ENCODE measurements around the gene RASD2.

RASD2 gene

DNA sequence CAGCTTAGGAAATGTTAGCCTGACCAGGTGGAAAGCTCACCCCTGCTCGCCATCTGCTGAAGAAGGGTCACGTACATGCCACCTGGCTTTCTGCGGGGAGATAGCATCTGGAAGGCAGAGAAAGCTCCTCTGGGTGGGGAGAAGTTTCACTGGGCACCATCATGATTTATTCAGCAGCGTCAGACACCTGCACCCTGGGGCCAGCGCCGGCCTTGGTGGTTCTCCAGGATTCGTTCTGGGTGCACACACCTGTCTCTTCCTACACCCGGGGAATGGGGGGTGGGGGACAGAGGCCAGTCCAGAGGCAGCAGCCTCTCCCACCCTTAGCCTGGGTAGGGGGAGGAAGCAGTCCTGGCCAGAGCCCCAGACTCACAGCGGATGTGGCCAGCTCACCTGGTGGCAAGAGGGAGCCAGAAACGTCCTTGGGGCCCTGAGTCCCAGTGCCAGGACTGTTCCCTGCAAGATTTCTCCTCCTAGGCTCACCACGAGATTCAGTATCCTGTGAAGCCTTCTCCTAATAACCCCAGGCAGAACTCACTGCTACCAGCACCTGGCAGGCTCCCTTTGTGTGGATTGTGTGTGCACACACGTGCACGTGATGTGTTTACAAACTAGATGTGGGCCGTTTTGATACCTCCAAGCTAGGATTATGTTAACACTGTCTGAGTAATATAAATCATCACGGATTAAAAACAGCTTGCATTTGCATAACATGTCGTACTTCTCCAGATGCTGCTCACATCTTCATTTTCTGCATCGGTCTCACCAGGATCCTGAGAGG, 17.3 kb upstream of the RASD2 start:
- H3K4me1 ChIP-seq (ENCODE audit: control insufficient read depth in 1 of 2, insufficient read depth in 2 of 2, low read length in 2 of 2): no peaks in the 10 kb centered on the region
- no peak overlapping the region for H3K4ac ChIP-seq (ENCODE audit: low read depth, low read length)
- H3K23ac ChIP-seq (ENCODE audit: low read length): no peak overlapping the region
- peaks cover 3% of the 10 kb centered on the region for H3K9me3 ChIP-seq (ENCODE audit: insufficient read depth, low read depth, low read length)
- no CpG with 5 or more reads among the region's 17 CpGs for whole genome bisulfite sequencing (ENCODE audit: extremely low coverage, insufficient coverage, insufficient read length)
- H3K14ac ChIP-seq (ENCODE audit: low read length): no peak overlapping the region
- no peaks in the 10 kb centered on the region for H3K79me1 ChIP-seq (ENCODE audit: low read length)
- DNase-seq: no peak
- H3K79me2 ChIP-seq (ENCODE audit: control insufficient read depth, insufficient read depth, low read length, poor library complexity): no peaks in the 10 kb centered on the region
- H3K27me3 ChIP-seq (ENCODE audit: insufficient read depth, low read length): no peaks in the 10 kb centered on the region
- H4K8ac ChIP-seq (ENCODE audit: low read depth, low read length): no peak overlapping the region
- H2BK120ac ChIP-seq (ENCODE audit: insufficient read depth, low read length, poor library complexity): no peak overlapping the region
- H2BK12ac ChIP-seq (ENCODE audit: low read length): no peak overlapping the region
- no peak overlapping the region for H4K91ac ChIP-seq (ENCODE audit: low read depth, low read length)
- no peak overlapping the region for H3K27ac ChIP-seq (ENCODE audit: low read depth, low read length)
- no peak overlapping the region for H3K18ac ChIP-seq (ENCODE audit: low read length)
- H3K36me3 ChIP-seq (ENCODE audit: control insufficient read depth in 1 of 2, insufficient read depth in 2 of 2, low read length in 2 of 2): no peaks in the 10 kb centered on the region
- no peak overlapping the region for H2AFZ ChIP-seq (ENCODE audit: insufficient read depth, low read length, poor library complexity)
- no peak overlapping the region for H3K4me2 ChIP-seq (ENCODE audit: low read length)
- no peak overlapping the region for H3K4me3 ChIP-seq (ENCODE audit: low read depth, low read length)
- no peak overlapping the region for H4K12ac ChIP-seq (ENCODE audit: low read depth, low read length)
- no peak overlapping the region for H2AK5ac ChIP-seq (ENCODE audit: low read length)
- no peak overlapping the region for H2BK5ac ChIP-seq (ENCODE audit: low read depth, low read length, poor library complexity)
- H3K9ac ChIP-seq (ENCODE audit: low read length): no peak overlapping the region

DNA sequence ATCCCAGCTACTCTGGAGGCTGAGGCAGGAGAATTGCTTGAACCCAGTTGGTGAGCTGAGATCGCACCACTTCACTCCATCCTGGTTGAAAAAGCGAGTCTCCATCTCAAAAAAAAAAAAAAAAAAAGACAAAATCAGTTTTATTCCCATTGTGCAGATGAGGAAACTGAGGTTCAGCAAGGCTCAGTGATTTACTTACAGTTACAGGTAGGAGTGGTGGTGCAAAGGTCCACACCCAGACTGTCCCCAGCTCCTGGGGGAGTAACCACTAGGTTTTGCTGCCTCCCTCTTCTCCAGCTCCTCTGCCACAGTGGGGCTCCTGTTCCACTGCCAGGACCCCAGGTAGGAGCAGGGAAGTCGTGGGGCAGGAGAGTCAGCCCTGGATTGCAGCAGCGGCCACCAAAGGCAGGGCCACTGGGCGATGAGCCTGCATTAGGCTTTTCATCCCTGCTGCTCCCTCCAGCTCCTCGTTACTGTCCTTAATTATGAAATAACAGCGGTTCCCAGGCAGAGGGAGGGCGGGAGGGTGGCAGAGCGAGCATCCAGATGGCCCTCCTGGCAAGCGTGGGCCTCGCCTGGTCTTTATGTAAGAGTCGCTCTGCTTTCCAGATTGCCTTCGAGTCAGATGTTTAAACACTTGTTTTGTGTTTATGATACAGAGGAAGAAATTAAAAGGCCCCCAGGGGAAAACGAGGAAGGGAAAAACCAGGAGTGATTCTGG, 15.5 kb upstream of the RASD2 start:
- H3K4me2 ChIP-seq (ENCODE audit: low read length): no peak overlapping the region
- no peak overlapping the region for H3K14ac ChIP-seq (ENCODE audit: low read length)
- no peak overlapping the region for H4K8ac ChIP-seq (ENCODE audit: low read depth, low read length)
- no peaks in the 10 kb centered on the region for H3K9me3 ChIP-seq (ENCODE audit: insufficient read depth, low read depth, low read length)
- no peak overlapping the region for H2BK120ac ChIP-seq (ENCODE audit: insufficient read depth, low read length, poor library complexity)
- no peak overlapping the region for H3K9ac ChIP-seq (ENCODE audit: low read length)
- no peak overlapping the region for H2BK5ac ChIP-seq (ENCODE audit: low read depth, low read length, poor library complexity)
- no peak overlapping the region for H3K18ac ChIP-seq (ENCODE audit: low read length)
- H3K79me2 ChIP-seq (ENCODE audit: control insufficient read depth, insufficient read depth, low read length, poor library complexity): no peaks in the 10 kb centered on the region
- no peak overlapping the region for H4K91ac ChIP-seq (ENCODE audit: low read depth, low read length)
- no peak overlapping the region for H3K27ac ChIP-seq (ENCODE audit: low read depth, low read length)
- no peaks in the 10 kb centered on the region for H3K4me1 ChIP-seq (ENCODE audit: control insufficient read depth in 1 of 2, insufficient read depth in 2 of 2, low read length in 2 of 2)
- no peaks in the 10 kb centered on the region for H3K79me1 ChIP-seq (ENCODE audit: low read length)
- no peak for DNase-seq
- no peak overlapping the region for H3K4me3 ChIP-seq (ENCODE audit: low read depth, low read length)
- no peaks in the 10 kb centered on the region for H3K36me3 ChIP-seq (ENCODE audit: control insufficient read depth in 1 of 2, insufficient read depth in 2 of 2, low read length in 2 of 2)
- H2AK5ac ChIP-seq (ENCODE audit: low read length): no peak overlapping the region
- WGBS (ENCODE audit: extremely low coverage, insufficient coverage, insufficient read length): no CpG with 5 or more reads among the region's 14 CpGs
- no peaks in the 10 kb centered on the region for H3K27me3 ChIP-seq (ENCODE audit: insufficient read depth, low read length)
- H2AFZ ChIP-seq (ENCODE audit: insufficient read depth, low read length, poor library complexity): no peak overlapping the region
- no peak overlapping the region for H2BK12ac ChIP-seq (ENCODE audit: low read length)
- no peak overlapping the region for H3K23ac ChIP-seq (ENCODE audit: low read length)
- H4K12ac ChIP-seq (ENCODE audit: low read depth, low read length): no peak overlapping the region
- no peak overlapping the region for H3K4ac ChIP-seq (ENCODE audit: low read depth, low read length)

DNA sequence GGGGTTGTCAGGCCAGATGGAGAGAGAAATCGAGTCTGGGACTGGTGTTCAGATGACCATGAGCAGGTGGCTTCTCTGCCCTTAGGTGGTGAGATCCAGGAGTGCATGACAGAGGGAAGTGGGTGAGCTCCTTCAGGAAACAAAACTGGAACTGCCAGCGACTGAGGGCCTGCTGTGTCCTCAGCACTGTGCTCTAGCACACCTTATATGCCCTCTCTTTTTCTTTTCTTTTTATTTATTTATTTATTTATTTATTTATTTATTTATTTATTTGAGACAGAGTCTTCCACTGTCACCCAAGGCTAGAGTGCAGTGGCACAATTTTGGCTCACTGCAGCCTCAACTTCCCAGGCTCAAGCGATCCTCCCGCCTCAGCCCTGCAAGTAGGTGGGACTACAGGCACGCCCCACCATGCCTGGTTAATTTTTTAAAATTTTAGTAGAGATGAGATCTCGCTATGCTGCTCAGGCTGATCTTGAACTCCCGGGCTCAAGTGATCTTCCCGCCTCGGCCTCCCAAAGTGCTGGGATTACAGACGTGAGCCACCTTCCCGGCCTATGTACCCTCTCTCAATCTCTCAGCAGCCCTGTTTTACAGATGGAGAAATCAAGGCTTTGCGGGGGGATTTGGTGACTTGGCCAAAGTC, 14.8 kb upstream of the RASD2 start:
- no peak overlapping the region for H3K4ac ChIP-seq (ENCODE audit: low read depth, low read length)
- H2AK5ac ChIP-seq (ENCODE audit: low read length): no peak overlapping the region
- no peak overlapping the region for H3K14ac ChIP-seq (ENCODE audit: low read length)
- no peak overlapping the region for H2BK12ac ChIP-seq (ENCODE audit: low read length)
- H3K4me3 ChIP-seq (ENCODE audit: low read depth, low read length): no peak overlapping the region
- no peaks in the 10 kb centered on the region for H3K9me3 ChIP-seq (ENCODE audit: insufficient read depth, low read depth, low read length)
- no peak overlapping the region for H3K4me2 ChIP-seq (ENCODE audit: low read length)
- no peak overlapping the region for H3K23ac ChIP-seq (ENCODE audit: low read length)
- H3K79me2 ChIP-seq (ENCODE audit: control insufficient read depth, insufficient read depth, low read length, poor library complexity): no peaks in the 10 kb centered on the region
- no peak overlapping the region for H3K9ac ChIP-seq (ENCODE audit: low read length)
- no peak overlapping the region for H4K12ac ChIP-seq (ENCODE audit: low read depth, low read length)
- no peak overlapping the region for H3K27ac ChIP-seq (ENCODE audit: low read depth, low read length)
- H3K4me1 ChIP-seq (ENCODE audit: control insufficient read depth in 1 of 2, insufficient read depth in 2 of 2, low read length in 2 of 2): no peaks in the 10 kb centered on the region
- H2BK5ac ChIP-seq (ENCODE audit: low read depth, low read length, poor library complexity): no peak overlapping the region
- WGBS (ENCODE audit: extremely low coverage, insufficient coverage, insufficient read length): no CpG with 5 or more reads among the region's 12 CpGs
- H2BK120ac ChIP-seq (ENCODE audit: insufficient read depth, low read length, poor library complexity): no peak overlapping the region
- no peak overlapping the region for H4K8ac ChIP-seq (ENCODE audit: low read depth, low read length)
- H3K18ac ChIP-seq (ENCODE audit: low read length): no peak overlapping the region
- no peaks in the 10 kb centered on the region for H3K79me1 ChIP-seq (ENCODE audit: low read length)
- no peaks in the 10 kb centered on the region for H3K27me3 ChIP-seq (ENCODE audit: insufficient read depth, low read length)
- DNase-seq: no peak
- no peak overlapping the region for H4K91ac ChIP-seq (ENCODE audit: low read depth, low read length)
- H3K36me3 ChIP-seq (ENCODE audit: control insufficient read depth in 1 of 2, insufficient read depth in 2 of 2, low read length in 2 of 2): no peaks in the 10 kb centered on the region
- H2AFZ ChIP-seq (ENCODE audit: insufficient read depth, low read length, poor library complexity): no peak overlapping the region

DNA sequence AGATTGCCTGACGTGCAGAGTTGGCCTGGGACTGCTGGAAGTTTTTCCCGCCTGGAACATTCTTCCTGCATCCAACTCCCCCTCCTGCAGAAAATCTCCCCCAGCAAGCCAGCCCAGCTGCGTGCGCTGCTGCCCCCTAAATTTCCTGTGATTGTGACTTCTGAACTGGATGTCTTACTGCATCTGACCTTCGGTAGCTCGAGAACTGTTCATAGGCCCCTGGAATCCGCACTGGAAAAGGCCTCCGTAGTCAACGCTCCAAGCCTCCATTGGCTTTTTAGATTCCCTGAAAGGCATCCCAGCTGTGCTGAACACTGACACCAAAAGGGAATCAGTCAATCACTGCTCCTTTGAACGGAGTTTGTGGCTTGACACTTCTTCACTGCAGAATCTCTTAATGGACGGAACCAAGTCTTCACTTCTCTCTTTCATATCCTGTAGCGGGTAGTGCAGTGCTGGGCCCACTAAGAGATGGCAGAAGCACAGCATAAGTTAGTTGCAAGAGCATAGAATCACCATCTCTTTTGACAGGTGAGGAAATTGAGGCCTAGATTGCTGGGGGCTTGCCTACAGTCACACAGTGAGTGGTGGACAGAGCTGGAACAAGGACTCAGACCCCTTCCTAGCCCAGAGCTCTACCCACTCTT, 14.2 kb upstream of the RASD2 start:
- Histone ChIP-seq H3K27me3 (ENCODE audit: insufficient read depth, low read length) (no peaks in the 10 kb centered on the region), H3K4me1 (ENCODE audit: control insufficient read depth in 1 of 2, insufficient read depth in 2 of 2, low read length in 2 of 2) (no peaks in the 10 kb centered on the region), H3K36me3 (ENCODE audit: control insufficient read depth in 1 of 2, insufficient read depth in 2 of 2, low read length in 2 of 2) (no peaks in the 10 kb centered on the region), H2AK5ac (ENCODE audit: low read length) (no peak overlapping the region), H3K79me2 (ENCODE audit: control insufficient read depth, insufficient read depth, low read length, poor library complexity) (no peaks in the 10 kb centered on the region), H3K4ac (ENCODE audit: low read depth, low read length) (no peak overlapping the region), H4K12ac (ENCODE audit: low read depth, low read length) (no peak overlapping the region), H3K23ac (ENCODE audit: low read length) (no peak overlapping the region), H2BK12ac (ENCODE audit: low read length) (no peak overlapping the region), H3K9ac (ENCODE audit: low read length) (no peak overlapping the region), H3K4me2 (ENCODE audit: low read length) (no peak overlapping the region), H3K4me3 (ENCODE audit: low read depth, low read length) (no peak overlapping the region), H2AFZ (ENCODE audit: insufficient read depth, low read length, poor library complexity) (no peak overlapping the region), H4K91ac (ENCODE audit: low read depth, low read length) (no peak overlapping the region), H4K8ac (ENCODE audit: low read depth, low read length) (no peak overlapping the region), H3K18ac (ENCODE audit: low read length) (no peak overlapping the region), H3K14ac (ENCODE audit: low read length) (no peak overlapping the region), H2BK5ac (ENCODE audit: low read depth, low read length, poor library complexity) (no peak overlapping the region), H3K9me3 (ENCODE audit: insufficient read depth, low read depth, low read length) (no peaks in the 10 kb centered on the region), H3K79me1 (ENCODE audit: low read length) (no peaks in the 10 kb centered on the region), H2BK120ac (ENCODE audit: insufficient read depth, low read length, poor library complexity) (no peak overlapping the region), H3K27ac (ENCODE audit: low read depth, low read length) (no peak overlapping the region)
- no CpG with 5 or more reads among the region's 12 CpGs for WGBS (ENCODE audit: extremely low coverage, insufficient coverage, insufficient read length)
- DNase-seq: no peak
